ENCODE measurements around the gene KDSR.

DNA sequence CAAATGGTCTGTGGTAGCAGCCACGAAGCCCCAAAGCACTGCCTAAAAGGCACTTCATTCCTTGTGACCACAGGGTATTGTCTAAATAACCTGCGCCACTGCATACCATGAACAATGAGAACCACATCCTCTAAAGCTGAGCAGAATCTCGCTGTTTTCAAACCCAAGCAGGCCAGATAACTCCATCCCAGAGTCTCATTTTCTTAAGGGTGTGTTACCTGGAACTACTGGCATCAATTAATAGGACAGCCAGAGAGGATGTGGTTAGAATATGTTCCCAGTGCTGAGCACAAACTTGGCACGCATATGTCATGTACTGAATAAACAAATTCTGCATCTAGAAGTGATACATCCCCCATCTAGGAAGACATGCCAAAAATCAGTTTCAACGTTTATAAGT is 42.3 kb upstream of the KDSR start:
- TF ChIP-seq, protein P1, sequence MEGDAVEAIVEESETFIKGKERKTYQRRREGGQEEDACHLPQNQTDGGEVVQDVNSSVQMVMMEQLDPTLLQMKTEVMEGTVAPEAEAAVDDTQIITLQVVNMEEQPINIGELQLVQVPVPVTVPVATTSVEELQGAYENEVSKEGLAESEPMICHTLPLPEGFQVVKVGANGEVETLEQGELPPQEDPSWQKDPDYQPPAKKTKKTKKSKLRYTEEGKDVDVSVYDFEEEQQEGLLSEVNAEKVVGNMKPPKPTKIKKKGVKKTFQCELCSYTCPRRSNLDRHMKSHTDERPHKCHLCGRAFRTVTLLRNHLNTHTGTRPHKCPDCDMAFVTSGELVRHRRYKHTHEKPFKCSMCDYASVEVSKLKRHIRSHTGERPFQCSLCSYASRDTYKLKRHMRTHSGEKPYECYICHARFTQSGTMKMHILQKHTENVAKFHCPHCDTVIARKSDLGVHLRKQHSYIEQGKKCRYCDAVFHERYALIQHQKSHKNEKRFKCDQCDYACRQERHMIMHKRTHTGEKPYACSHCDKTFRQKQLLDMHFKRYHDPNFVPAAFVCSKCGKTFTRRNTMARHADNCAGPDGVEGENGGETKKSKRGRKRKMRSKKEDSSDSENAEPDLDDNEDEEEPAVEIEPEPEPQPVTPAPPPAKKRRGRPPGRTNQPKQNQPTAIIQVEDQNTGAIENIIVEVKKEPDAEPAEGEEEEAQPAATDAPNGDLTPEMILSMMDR (IDR thresholded peaks at IDR 0.05) = no peak
- no peak for TF ChIP-seq EZH2 (IDR thresholded peaks at IDR 0.05; ENCODE audit: borderline replicate concordance, insufficient read depth, low read depth, low read length, poor library complexity, severe bottlenecking)

Data from B cell (primary cell).